GM11168 (cell line): ENCODE results near the gene GATA5.
"Not testable (repeated sequence)": the region's sequence is repeated elsewhere in the genome, so short reads cannot be mapped to it uniquely, and the experiment has no call there.

Experiments
- in situ Hi-C: fragments of 300-500 bp; cut with MboI; formaldehyde crosslinking; loops from one replicate; pipeline ENCODE4 v1.12.0; 2022; ENCODE audit warnings: low sequenced_read_pairs; ENCODE audit not compliant: unreplicated experiment

The GATA5 gene

GRCh38 chr20:62506087-62506486 is 30.3 kb upstream of the GATA5 start:
- in situ Hi-C loops, result no loop called here

GRCh38 chr20:62505337-62506045 is 29.7 kb upstream of the GATA5 start:
- in situ Hi-C loops, result no loop called here

- in situ Hi-C loops, result loop anchor here (5.0 kb wide), 1 partner anchor 113 kb away; no protein-coding TSS in a partner anchor
Measured at GRCh38 chr20:62504323-62504722, 28.5 kb upstream of the GATA5 start.

- in situ Hi-C loops, result loop anchor here (5.0 kb wide), 1 partner anchor 114 kb away; no protein-coding TSS in a partner anchor
Measured at GRCh38 chr20:62503401-62504178, 27.8 kb upstream of the GATA5 start.

- in situ Hi-C loops, result loop anchor here (5.0 kb wide), 1 partner anchor 115 kb away; no protein-coding TSS in a partner anchor
Measured at GRCh38 chr20:62502496-62503095, 26.8 kb upstream of the GATA5 start.

- in situ Hi-C loops, result loop anchor here (5.0 kb wide), 1 partner anchor 115 kb away; no protein-coding TSS in a partner anchor
Measured at GRCh38 chr20:62501801-62502495, 26.2 kb upstream of the GATA5 start.

GRCh38 chr20:62500237-62500864 is 24.6 kb upstream of the GATA5 start:
- in situ Hi-C loops, result loop anchor here (5.0 kb wide), 1 partner anchor 117 kb away; no protein-coding TSS in a partner anchor

- in situ Hi-C loops, result loop anchor here (5.0 kb wide), 1 partner anchor 118 kb away; no protein-coding TSS in a partner anchor
Measured at GRCh38 chr20:62499758-62500236, 24.0 kb upstream of the GATA5 start.

- in situ Hi-C loops, result no loop called here
Measured at GRCh38 chr20:62498874-62499273, 23.1 kb upstream of the GATA5 start.

- in situ Hi-C loops, result no loop called here
Measured at GRCh38 chr20:62496568-62497218, 20.9 kb upstream of the GATA5 start.

GRCh38 chr20:62495749-62496567 is 20.2 kb upstream of the GATA5 start:
- in situ Hi-C loops, result no loop called here

- in situ Hi-C loops, result no loop called here
Measured at GRCh38 chr20:62494980-62495748, 19.4 kb upstream of the GATA5 start.

- in situ Hi-C loops, result no loop called here
Measured at GRCh38 chr20:62494537-62494936, 18.7 kb upstream of the GATA5 start.

GRCh38 chr20:62493886-62494285 is 18.1 kb upstream of the GATA5 start:
- in situ Hi-C loops, result no loop called here

- in situ Hi-C loops, result no loop called here
Measured at GRCh38 chr20:62493253-62493885, 17.6 kb upstream of the GATA5 start.

GRCh38 chr20:62492711-62493110 is 16.9 kb upstream of the GATA5 start:
- in situ Hi-C loops, result no loop called here

- in situ Hi-C loops, result not testable (repeated sequence)
Measured at GRCh38 chr20:62490783-62491182, 15.0 kb upstream of the GATA5 start.
